HepG2 (cell line): Measurements from ENCODE around the gene FAIM2. TPM values are rescaled to one million over a fixed set of nuclear protein-coding genes. Genes with fewer than 3 reads are reported as not detected.

ENCODE experiments used
- GZF1 ChIP-seq: sonication (generic); formaldehyde crosslinking; IDR thresholded peaks from 2 replicates; pipeline ENCODE4 v1.5.1; 2020; ENCODE audit warnings: mild to moderate bottlenecking, missing genetic modification reagents
- ZBTB40 ChIP-seq, 2 experiments: fragments of 450-650 bp in 1 of 2; sonication (generic) in 1 of 2; formaldehyde crosslinking in 1 of 2; IDR thresholded peaks; 2 replicates each; pipeline versions ENCODE4 v1.6.1 to v1.8.0; 2016 to 2022; ENCODE audit warnings: antibody characterized with exemption in 1 of 2, mild to moderate bottlenecking in 1 of 2, missing genetic modification reagents in 1 of 2
- ZNF569 ChIP-seq: sonication (generic); formaldehyde crosslinking; IDR thresholded peaks from 2 replicates; pipeline ENCODE4 v1.5.0; 2020; ENCODE audit warnings: mild to moderate bottlenecking, missing genetic modification reagents, moderate library complexity, borderline replicate concordance
- polyA plus RNA-seq, 8 experiments: library from polyadenylated mRNA; depleted of rRNA in 3 of 8; stranded (reverse) in 7 of 8; unstranded in 1 of 8; fragments of >200 nt; fragmentation: Illumina TruSeq in 4 of 8; extraction: Trizol in 4 of 8; gene quantifications; 2 replicates each; pipeline versions ENCODE4 v1.2.1 to v1.2.3, GENCODE V29; 2011 to 2016; ENCODE audit warnings: low read depth in 4 of 8, missing spikeins in 1 of 8, mixed read lengths in 1 of 8; ENCODE audit not compliant: insufficient read depth in 1 of 8
- total RNA-seq, 5 experiments: library from RNA; depleted of rRNA; stranded (reverse); fragments of >200 nt; fragmentation: Illumina TruSeq; extraction: Trizol; gene quantifications; 2 replicates each; pipeline ENCODE4 v1.2.3, GENCODE V29; 2016; ENCODE audit warnings: low read depth in 1 of 5
- TF ChIP-seq, protein P1 (sequence below): sonication (generic); formaldehyde crosslinking; IDR thresholded peaks from 2 replicates; pipeline ENCODE4 v1.4.0; 2020; ENCODE audit warnings: low read depth, missing genetic modification reagents

Gene FAIM2
- total and polyA plus RNA-seq, 2 of the 13 experiments (the other 11 are each of a cell fraction or from before 2014, with no cell fraction given), result not detected

DNA sequence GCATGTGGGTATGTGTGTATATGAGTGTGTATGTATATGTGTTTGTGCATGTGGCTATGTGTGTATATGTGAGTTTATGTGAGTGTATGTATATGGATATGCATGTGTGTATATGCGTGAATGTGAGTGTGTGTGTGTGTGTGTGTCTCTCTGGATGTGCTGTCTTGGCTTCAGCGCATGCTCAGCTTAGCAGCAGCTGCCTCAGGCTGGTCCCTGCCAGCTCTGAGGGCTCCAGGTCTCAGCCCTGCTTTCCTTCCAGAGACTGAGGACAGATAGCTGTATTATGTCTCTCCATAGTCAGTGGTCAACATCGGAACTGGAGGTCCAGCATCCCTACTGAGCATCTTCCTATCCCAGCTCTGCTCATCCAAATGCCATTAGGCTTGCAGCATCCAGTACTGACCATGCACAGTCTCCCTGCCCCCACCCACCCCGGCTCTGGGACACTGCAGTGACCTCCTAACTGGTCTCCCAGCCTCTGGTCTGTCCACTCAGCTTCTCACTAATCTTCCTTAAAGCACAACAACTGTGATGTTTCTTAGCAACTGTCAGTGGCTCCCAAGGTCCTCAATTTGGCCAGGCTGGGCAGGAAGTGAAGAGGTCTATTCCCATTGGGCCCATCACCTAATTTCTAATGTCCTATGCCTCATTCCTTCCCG, 22.8 kb downstream of the FAIM2 start (continued):
- TF ChIP-seq ZBTB40 (IDR thresholded peaks at IDR 0.05) (no peak), ZBTB40 (CRISPR knock-in tag; IDR thresholded peaks at IDR 0.05) (no peak), ZNF569 (no peak), GZF1 (CRISPR knock-in tag) (no peak)
- TF ChIP-seq, protein P1, sequence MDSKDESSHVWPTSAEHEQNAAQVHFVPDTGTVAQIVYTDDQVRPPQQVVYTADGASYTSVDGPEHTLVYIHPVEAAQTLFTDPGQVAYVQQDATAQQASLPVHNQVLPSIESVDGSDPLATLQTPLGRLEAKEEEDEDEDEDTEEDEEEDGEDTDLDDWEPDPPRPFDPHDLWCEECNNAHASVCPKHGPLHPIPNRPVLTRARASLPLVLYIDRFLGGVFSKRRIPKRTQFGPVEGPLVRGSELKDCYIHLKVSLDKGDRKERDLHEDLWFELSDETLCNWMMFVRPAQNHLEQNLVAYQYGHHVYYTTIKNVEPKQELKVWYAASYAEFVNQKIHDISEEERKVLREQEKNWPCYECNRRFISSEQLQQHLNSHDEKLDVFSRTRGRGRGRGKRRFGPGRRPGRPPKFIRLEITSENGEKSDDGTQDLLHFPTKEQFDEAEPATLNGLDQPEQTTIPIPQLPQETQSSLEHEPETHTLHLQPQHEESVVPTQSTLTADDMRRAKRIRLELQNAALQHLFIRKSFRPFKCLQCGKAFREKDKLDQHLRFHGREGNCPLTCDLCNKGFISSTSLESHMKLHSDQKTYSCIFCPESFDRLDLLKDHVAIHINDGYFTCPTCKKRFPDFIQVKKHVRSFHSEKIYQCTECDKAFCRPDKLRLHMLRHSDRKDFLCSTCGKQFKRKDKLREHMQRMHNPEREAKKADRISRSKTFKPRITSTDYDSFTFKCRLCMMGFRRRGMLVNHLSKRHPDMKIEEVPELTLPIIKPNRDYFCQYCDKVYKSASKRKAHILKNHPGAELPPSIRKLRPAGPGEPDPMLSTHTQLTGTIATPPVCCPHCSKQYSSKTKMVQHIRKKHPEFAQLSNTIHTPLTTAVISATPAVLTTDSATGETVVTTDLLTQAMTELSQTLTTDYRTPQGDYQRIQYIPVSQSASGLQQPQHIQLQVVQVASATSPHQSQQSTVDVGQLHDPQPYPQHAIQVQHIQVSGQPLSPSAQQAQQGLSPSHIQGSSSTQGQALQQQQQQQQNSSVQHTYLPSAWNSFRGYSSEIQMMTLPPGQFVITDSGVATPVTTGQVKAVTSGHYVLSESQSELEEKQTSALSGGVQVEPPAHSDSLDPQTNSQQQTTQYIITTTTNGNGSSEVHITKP (CRISPR knock-in tag), result no peak
